GM12878 (cell line): Measurements from ENCODE around the gene ELK4.

Experiments used
- EP300 ChIP-seq, 2 experiments: fragments of 150-350 bp in 1 of 2; IDR thresholded peaks; 2 replicates each; pipeline ENCODE4 v1.6.1; 2011 to 2012; ENCODE audit warnings: low read depth in 2 of 2, low read length in 2 of 2, borderline replicate concordance in 1 of 2, improper control_type of control experiment in 1 of 2, inconsistent platforms in 1 of 2; ENCODE audit not compliant: control insufficient read depth in 1 of 2
- ESRRA ChIP-seq: IDR thresholded peaks from 2 replicates; pipeline ENCODE4 v1.6.1; 2012; ENCODE audit warnings: mild to moderate bottlenecking, low read length, improper control_type of control experiment
- SMC3 ChIP-seq: IDR thresholded peaks from 2 replicates; pipeline ENCODE4 v1.6.1; 2011; ENCODE audit warnings: low read length, improper control_type of control experiment, borderline replicate concordance
- TF ChIP-seq, protein P1 (sequence below), 3 experiments: IDR thresholded peaks in 2 of 3; conservative IDR thresholded peaks in 1 of 3; 2 replicates each; pipeline ENCODE4 v1.5.1; 2011; ENCODE audit warnings: low read depth in 3 of 3, low read length in 3 of 3, mild to moderate bottlenecking in 3 of 3, control low read depth in 2 of 3, moderate library complexity in 2 of 3, inconsistent platforms in 1 of 3, mixed read lengths in 1 of 3; ENCODE audit not compliant: control insufficient read depth in 2 of 3, insufficient read depth in 1 of 3; ENCODE audit errors: extremely low read depth in 1 of 3

DNA sequence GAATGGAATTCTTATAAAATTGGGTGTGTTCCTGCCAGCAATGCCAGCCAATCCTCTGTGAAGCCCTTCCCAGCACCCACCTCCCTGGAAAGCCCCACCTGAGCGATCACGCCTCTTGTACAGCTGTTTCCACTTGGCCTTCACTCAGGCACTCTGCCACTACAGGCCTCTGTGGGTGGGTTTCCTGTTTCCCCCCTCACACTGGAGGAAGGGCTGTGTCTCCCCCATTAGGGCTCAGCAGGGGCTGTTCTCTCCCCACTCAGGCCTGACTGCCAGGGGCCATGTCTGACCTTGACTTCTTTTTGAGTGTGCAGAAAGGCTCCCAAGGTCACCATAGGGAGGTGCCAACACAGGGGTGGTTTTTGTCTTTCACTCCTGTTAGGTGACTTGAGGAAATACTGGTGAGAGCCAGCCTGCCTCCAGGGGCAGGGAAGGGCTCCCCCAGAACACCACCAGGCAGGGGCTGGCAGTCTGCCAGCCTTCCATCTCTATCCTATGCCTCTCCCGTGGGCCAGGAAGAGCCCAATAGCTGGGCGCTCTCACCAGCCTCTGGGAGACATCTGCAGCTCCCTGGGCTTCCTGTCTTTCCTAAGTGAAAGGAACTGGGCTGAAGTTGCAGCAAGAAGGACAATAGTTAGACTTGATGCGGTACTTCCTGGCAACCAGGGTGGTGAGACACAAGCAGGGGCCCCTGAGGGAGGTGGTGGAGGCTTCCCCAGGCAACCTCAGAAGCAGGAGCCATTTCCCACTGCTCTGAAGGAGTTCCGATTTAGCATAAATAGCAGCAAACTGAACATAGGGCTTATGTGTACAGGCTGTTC is 49.1 kb downstream of the ELK4 start:
- TF ChIP-seq ESRRA = no peak
- TF ChIP-seq SMC3 = no peak
- TF ChIP-seq EP300 (IDR thresholded peaks at IDR 0.05; ENCODE audit: borderline replicate concordance in 1 of 2, control insufficient read depth in 1 of 2, low read depth in 2 of 2, low read length in 2 of 2) = no peak
- TF ChIP-seq, protein P1, sequence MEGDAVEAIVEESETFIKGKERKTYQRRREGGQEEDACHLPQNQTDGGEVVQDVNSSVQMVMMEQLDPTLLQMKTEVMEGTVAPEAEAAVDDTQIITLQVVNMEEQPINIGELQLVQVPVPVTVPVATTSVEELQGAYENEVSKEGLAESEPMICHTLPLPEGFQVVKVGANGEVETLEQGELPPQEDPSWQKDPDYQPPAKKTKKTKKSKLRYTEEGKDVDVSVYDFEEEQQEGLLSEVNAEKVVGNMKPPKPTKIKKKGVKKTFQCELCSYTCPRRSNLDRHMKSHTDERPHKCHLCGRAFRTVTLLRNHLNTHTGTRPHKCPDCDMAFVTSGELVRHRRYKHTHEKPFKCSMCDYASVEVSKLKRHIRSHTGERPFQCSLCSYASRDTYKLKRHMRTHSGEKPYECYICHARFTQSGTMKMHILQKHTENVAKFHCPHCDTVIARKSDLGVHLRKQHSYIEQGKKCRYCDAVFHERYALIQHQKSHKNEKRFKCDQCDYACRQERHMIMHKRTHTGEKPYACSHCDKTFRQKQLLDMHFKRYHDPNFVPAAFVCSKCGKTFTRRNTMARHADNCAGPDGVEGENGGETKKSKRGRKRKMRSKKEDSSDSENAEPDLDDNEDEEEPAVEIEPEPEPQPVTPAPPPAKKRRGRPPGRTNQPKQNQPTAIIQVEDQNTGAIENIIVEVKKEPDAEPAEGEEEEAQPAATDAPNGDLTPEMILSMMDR (IDR thresholded peaks at IDR 0.05 in 2 of 3, conservative IDR thresholded peaks at IDR 0.05 in 1 of 3; ENCODE audit: control insufficient read depth in 2 of 3, extremely low read depth in 1 of 3, insufficient read depth in 1 of 3, low read depth in 3 of 3, low read length in 3 of 3) = no peak
